Right cardiac atrium (tissue), 5 donors: ENCODE data around the gene CDC14A. TPM values are rescaled to one million over a fixed set of nuclear protein-coding genes. Genes with fewer than 3 reads are reported as not detected.
A peak's percentile ranks its signal among the peaks of the same experiment; 100 is the strongest.
"Not testable (repeated sequence)": the region's sequence is repeated elsewhere in the genome, so short reads cannot be mapped to it uniquely, and the experiment has no call there.

Experiments
- ATAC-seq, 2 donors: fragments of 200-7000 bp; cut with Tn5 transposase; one replicate each; pipeline versions ENCODE4 v1.8.0 to v1.9.1; 2020; ENCODE audit warnings: moderate library complexity in 2 of 2, mild to moderate bottlenecking in 1 of 2
- DNase-seq, 3 donors: peaks; one replicate each; pipeline ENCODE4 v3.0.0-alpha.2; 2020
- H3K27ac ChIP-seq: one replicate; pipeline ENCODE4 v1.5.1; 2013; ENCODE audit warnings: mild to moderate bottlenecking, low read length, control low read depth, moderate library complexity
- H3K27me3 ChIP-seq: one replicate; pipeline ENCODE4 v1.6.1; 2013; ENCODE audit not compliant: control insufficient read depth, insufficient read depth
- H3K4me1 ChIP-seq: one replicate; pipeline ENCODE4 v1.6.1; 2013; ENCODE audit warnings: low read length; ENCODE audit not compliant: control insufficient read depth, insufficient read depth
- H3K4me3 ChIP-seq: one replicate; pipeline ENCODE4 v1.5.1; 2013; ENCODE audit warnings: low read length, control low read depth
- H3K9me3 ChIP-seq: one replicate; pipeline ENCODE4 v1.6.1; 2013; ENCODE audit warnings: low read length; ENCODE audit not compliant: control insufficient read depth
- WGBS: extraction: QIAGEN DNeasy Blood & Tissue Kit; methylation state at CpG from one replicate; pipeline ENCODE4 v1.1.7; 2013; 5-methylcytosine and 5-hydroxymethylcytosine counted together
- intact Hi-C, 4 donors: fragments of 100-400 bp; cut with DNase I; formaldehyde crosslinking; loops; one replicate each; pipeline versions ENCODE4 v1.11.0 to v1.14.0; 2022 to 2023
- polyA plus RNA-seq: library from polyadenylated mRNA; stranded (reverse); fragments of 200-250 nt; gene quantifications from one replicate; pipeline ENCODE4 v1.2.3, GENCODE V29; 2013
- total RNA-seq, 4 donors: library from RNA; stranded (reverse); fragmentation: NEBNext Ultra II Directional; extraction: Animal tissue kit (Norgen Biotek cat#: 25700); gene quantifications; one replicate each; pipeline ENCODE4 v1.2.1, GENCODE V29; 2021
- donor health status: healthy with polysubstance abuse.
- donor health status: DM: no; HTN: yes; CAD: no.
- donor health status: DM: no; HTN: no; CAD: no.
- donor health status: DM: no; HTN: yes; CAD: no; lungs with severe emphysema.
- donor health status: DM: yes; HTN: yes; CAD: no.

The CDC14A gene
- total and polyA plus RNA-seq, 5 donors: 1.9 to 5.2 (median 4.8) TPM

GRCh38 chr1:100320311-100321099 lies 31.8 kb upstream of the CDC14A start:
- Histone ChIP-seq H3K4me3 (no peak overlapping the region), H3K27me3 (no peaks in the 10 kb centered on the region), H3K27ac (no peak overlapping the region), H3K9me3 (peaks cover 4% of the 10 kb centered on the region), H3K4me1 (no peaks in the 10 kb centered on the region)
- intact Hi-C loops: no loop called here
- ATAC-seq (no peak), DNase-seq (no peak)
- WGBS: 88% methylated on average over 2 of the region's 2 CpGs

GRCh38 chr1:100321100-100321493 lies 31.2 kb upstream of the CDC14A start:
- H3K27me3 ChIP-seq: no peaks in the 10 kb centered on the region
- intact Hi-C loops: no loop called here
- ATAC-seq: no peak
- DNase-seq: no peak
- no peak overlapping the region for H3K27ac ChIP-seq
- 96% methylated on average over 7 of the region's 7 CpGs for WGBS
- no peaks in the 10 kb centered on the region for H3K9me3 ChIP-seq
- H3K4me3 ChIP-seq: no peak overlapping the region
- H3K4me1 ChIP-seq: no peaks in the 10 kb centered on the region

- Histone ChIP-seq H3K4me1 (no peaks in the 10 kb centered on the region), H3K9me3 (no peaks in the 10 kb centered on the region), H3K27ac (no peak overlapping the region), H3K4me3 (no peak overlapping the region), H3K27me3 (no peaks in the 10 kb centered on the region)
- intact Hi-C loops: no loop called here
- ATAC-seq: no peak
- DNase-seq: no peak
- 88% methylated on average over 8 of the region's 8 CpGs for WGBS
Observed at GRCh38 chr1:100321506-100321905, 30.8 kb upstream of the CDC14A start.

GRCh38 chr1:100322436-100323211 lies 29.7 kb upstream of the CDC14A start:
- Histone ChIP-seq H3K27me3 (no peaks in the 10 kb centered on the region), H3K27ac (no peak overlapping the region), H3K4me3 (no peak overlapping the region), H3K9me3 (no peaks in the 10 kb centered on the region), H3K4me1 (no peaks in the 10 kb centered on the region)
- 81% methylated on average over 1 of the region's 1 CpG for WGBS
- no peak for ATAC-seq
- no peak for DNase-seq
- intact Hi-C loops: no loop called here

GRCh38 chr1:100323419-100324106 lies 28.7 kb upstream of the CDC14A start:
- Histone ChIP-seq H3K27me3 (no peaks in the 10 kb centered on the region), H3K4me3 (no peak overlapping the region), H3K4me1 (no peaks in the 10 kb centered on the region), H3K9me3 (no peaks in the 10 kb centered on the region), H3K27ac (no peak overlapping the region)
- ATAC-seq: peak; percentile 77 to 85
- peak in 2 of 3 donors; percentile 30 to 52 for DNase-seq
- 79% methylated on average over 6 of the region's 6 CpGs for WGBS
- intact Hi-C loops: no loop called here

GRCh38 chr1:100325415-100326324 lies 26.6 kb upstream of the CDC14A start:
- DNase-seq: no peak
- 84% methylated on average over 7 of the region's 7 CpGs for WGBS

GRCh38 chr1:100326325-100326670 lies 26.0 kb upstream of the CDC14A start:
- H3K27me3 ChIP-seq, H3K27ac ChIP-seq, intact Hi-C loops, H3K4me3 ChIP-seq, H3K4me1 ChIP-seq, ATAC-seq, DNase-seq, H3K9me3 ChIP-seq: not testable (repeated sequence)
- 91% methylated on average over 1 of the region's 1 CpG for WGBS

More at GRCh38 chr1:100325415-100326324, 26.6 kb upstream of the CDC14A start:
- Histone ChIP-seq H3K4me3 (no peak overlapping the region), H3K4me1 (no peaks in the 10 kb centered on the region), H3K27ac (no peak overlapping the region), H3K27me3 (no peaks in the 10 kb centered on the region), H3K9me3 (no peaks in the 10 kb centered on the region)
- ATAC-seq: no peak
- intact Hi-C loops: no loop called here

- ATAC-seq: no peak
Observed at GRCh38 chr1:100328133-100328532, 24.2 kb upstream of the CDC14A start.

GRCh38 chr1:100331146-100331545 lies 21.2 kb upstream of the CDC14A start:
- H3K4me3 ChIP-seq, H3K9me3 ChIP-seq, H3K27ac ChIP-seq, H3K27me3 ChIP-seq, ATAC-seq, H3K4me1 ChIP-seq, intact Hi-C loops, DNase-seq: not testable (repeated sequence)
- 49% methylated on average over 2 of the region's 2 CpGs for WGBS

More at GRCh38 chr1:100328133-100328532, 24.2 kb upstream of the CDC14A start:
- no peak for DNase-seq
- intact Hi-C loops: no loop called here
- H3K9me3 ChIP-seq: no peaks in the 10 kb centered on the region
- no peak overlapping the region for H3K27ac ChIP-seq
- H3K4me3 ChIP-seq: no peak overlapping the region
- H3K27me3 ChIP-seq: no peaks in the 10 kb centered on the region
- 62% methylated on average over 1 of the region's 1 CpG for WGBS
- H3K4me1 ChIP-seq: no peaks in the 10 kb centered on the region

- WGBS: 95% methylated on average over 9 of the region's 9 CpGs
Observed at GRCh38 chr1:100332331-100332730, 20.0 kb upstream of the CDC14A start.

More at GRCh38 chr1:100332331-100332730, 20.0 kb upstream of the CDC14A start:
- no peak for DNase-seq
- intact Hi-C loops: no loop called here
- ATAC-seq: no peak
- Histone ChIP-seq H3K4me3 (no peak overlapping the region), H3K4me1 (no peaks in the 10 kb centered on the region), H3K9me3 (no peaks in the 10 kb centered on the region), H3K27me3 (no peaks in the 10 kb centered on the region), H3K27ac (no peak overlapping the region)
